Measurements from ENCODE around the gene SH3PXD2A. TPM values are rescaled to one million over a fixed set of nuclear protein-coding genes. Genes with fewer than 3 reads are reported as not detected.

SH3PXD2A gene
- total RNA-seq, 1 experiment from 2014 or later: 0.07 TPM

DNA sequence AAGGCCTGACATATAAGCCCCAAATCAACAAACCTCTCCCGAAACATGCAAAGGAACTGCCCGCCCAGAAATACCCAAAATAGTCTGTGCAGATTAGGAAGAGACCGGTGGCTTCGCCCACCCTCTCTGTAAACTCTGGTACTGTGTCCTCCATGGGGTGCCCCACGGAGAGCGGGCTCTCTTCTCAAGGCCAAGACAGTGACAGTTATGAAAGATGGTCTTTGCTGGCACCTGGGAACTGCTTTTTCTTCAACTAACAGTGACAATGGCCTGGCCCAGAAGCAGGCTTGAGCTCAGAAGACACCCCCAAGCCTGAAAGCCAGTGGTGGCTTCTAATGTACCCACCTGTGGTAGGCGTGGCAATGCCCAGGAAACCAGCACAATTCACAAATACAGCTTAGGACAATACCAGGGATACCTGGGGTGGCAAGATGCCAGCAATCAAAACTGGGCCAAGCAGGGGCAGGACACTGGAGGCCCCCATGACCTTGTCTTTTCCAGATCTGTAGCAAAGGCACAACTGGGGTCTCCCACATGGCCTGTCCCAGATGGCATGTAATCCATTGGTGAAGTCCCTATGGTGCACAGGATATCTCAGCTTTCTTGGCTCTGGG is 254.3 kb downstream of the SH3PXD2A start:
- Histone ChIP-seq H3K9ac (ENCODE audit: low read length) (no peak overlapping the region), H3K27me3 (ENCODE audit: low read length) (no peaks in the 10 kb centered on the region), H3K4me3 (ENCODE audit: low read length) (no peak overlapping the region), H3K4me2 (ENCODE audit: low read depth, low read length, poor library complexity, severe bottlenecking) (no peak overlapping the region), H3K9me2 (replicated peaks; ENCODE audit: insufficient read depth, low read length) (no peaks in the 10 kb centered on the region), H4K20me1 (ENCODE audit: insufficient read depth, low read depth, low read length) (no peaks in the 10 kb centered on the region), H3K36me3 (ENCODE audit: insufficient read depth, low read length) (no peaks in the 10 kb centered on the region), H3K9me3 (ENCODE audit: low read length) (no peaks in the 10 kb centered on the region), H3K27ac (ENCODE audit: low read length) (no peak overlapping the region), H2AFZ (ENCODE audit: low read length) (no peak overlapping the region), H3K4me1 (ENCODE audit: low read length) (no peaks in the 10 kb centered on the region), H3K79me2 (ENCODE audit: low read length) (no peaks in the 10 kb centered on the region)
- no peak for DNase-seq

DNA sequence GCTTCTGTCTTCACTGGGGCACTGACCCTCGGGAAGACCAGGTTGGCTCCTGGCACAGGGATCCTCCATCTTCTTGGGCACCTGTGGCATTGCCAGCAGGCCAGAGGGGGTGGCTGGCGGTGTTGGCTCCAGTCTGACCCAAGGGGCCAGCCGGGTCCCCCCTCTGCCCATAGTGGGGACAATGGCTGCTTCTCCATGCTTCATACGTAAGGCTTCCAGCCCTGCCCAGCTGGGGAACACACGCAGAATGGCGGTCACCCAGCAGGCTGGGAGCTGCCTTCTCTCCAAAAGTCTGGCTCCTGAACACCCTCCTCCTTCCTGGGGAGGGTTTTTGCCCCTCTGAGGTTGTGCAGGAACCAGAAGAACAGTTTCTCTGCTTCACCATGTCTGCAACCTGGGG is 255.1 kb downstream of the SH3PXD2A start:
- Histone ChIP-seq H3K27me3 (ENCODE audit: low read length) (no peaks in the 10 kb centered on the region), H2AFZ (ENCODE audit: low read length) (no peak overlapping the region), H3K9ac (ENCODE audit: low read length) (no peak overlapping the region), H3K36me3 (ENCODE audit: insufficient read depth, low read length) (no peaks in the 10 kb centered on the region), H3K9me2 (replicated peaks; ENCODE audit: insufficient read depth, low read length) (no peaks in the 10 kb centered on the region), H3K4me3 (ENCODE audit: low read length) (no peak overlapping the region), H3K79me2 (ENCODE audit: low read length) (no peaks in the 10 kb centered on the region), H3K4me2 (ENCODE audit: low read depth, low read length, poor library complexity, severe bottlenecking) (no peak overlapping the region), H3K27ac (ENCODE audit: low read length) (no peak overlapping the region), H3K9me3 (ENCODE audit: low read length) (no peaks in the 10 kb centered on the region), H3K4me1 (ENCODE audit: low read length) (no peaks in the 10 kb centered on the region), H4K20me1 (ENCODE audit: insufficient read depth, low read depth, low read length) (no peaks in the 10 kb centered on the region)
- no peak for DNase-seq

DNA sequence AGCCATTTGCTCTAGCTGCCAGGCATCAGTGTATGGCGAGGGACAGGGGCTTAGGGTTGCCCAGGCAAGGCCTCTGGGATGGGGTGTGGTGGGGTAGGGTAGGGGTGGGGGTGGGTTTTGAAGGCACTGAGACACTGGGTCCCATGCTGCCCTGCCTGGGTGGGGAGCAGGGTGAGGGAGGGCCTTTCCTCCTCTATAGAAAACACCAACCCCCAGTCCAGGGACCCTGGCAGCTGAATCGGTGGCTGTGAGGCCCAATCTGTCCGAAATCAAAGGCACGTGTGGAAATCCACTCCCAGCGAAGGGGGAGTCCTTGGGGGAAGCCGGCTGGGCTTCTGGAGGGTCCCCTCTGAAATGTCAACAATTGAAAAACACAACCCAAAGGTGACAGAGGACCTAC is 255.5 kb downstream of the SH3PXD2A start:
- Histone ChIP-seq H2AFZ (ENCODE audit: low read length) (no peak overlapping the region), H3K9me2 (replicated peaks; ENCODE audit: insufficient read depth, low read length) (no peaks in the 10 kb centered on the region), H4K20me1 (ENCODE audit: insufficient read depth, low read depth, low read length) (no peaks in the 10 kb centered on the region), H3K4me1 (ENCODE audit: low read length) (no peaks in the 10 kb centered on the region), H3K4me2 (ENCODE audit: low read depth, low read length, poor library complexity, severe bottlenecking) (no peak overlapping the region), H3K36me3 (ENCODE audit: insufficient read depth, low read length) (no peaks in the 10 kb centered on the region), H3K4me3 (ENCODE audit: low read length) (no peak overlapping the region), H3K9ac (ENCODE audit: low read length) (no peak overlapping the region), H3K27ac (ENCODE audit: low read length) (no peak overlapping the region), H3K79me2 (ENCODE audit: low read length) (no peaks in the 10 kb centered on the region), H3K9me3 (ENCODE audit: low read length) (no peaks in the 10 kb centered on the region), H3K27me3 (ENCODE audit: low read length) (no peaks in the 10 kb centered on the region)
- no peak for DNase-seq

DNA sequence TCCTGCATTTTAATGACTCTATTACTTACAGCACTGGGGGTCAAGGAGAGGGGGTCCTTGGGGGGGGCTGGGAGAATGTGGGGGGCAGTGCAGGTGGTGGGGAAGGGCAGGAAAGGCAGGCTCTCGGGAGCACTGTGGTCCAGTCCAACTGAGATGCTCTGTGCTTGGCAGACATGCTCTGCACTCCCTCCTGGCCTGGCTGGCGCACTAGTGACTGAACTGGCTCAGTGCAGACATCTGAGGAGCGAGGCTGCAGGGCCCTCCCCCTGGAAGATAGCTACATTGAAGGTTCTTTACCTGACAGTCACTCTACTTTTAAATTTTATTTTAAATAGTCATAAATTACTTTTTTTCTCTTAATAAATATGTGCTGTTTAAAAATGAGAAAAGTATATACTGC is 256.2 kb downstream of the SH3PXD2A start:
- Histone ChIP-seq H3K27me3 (ENCODE audit: low read length) (no peaks in the 10 kb centered on the region), H3K9me3 (ENCODE audit: low read length) (no peaks in the 10 kb centered on the region), H2AFZ (ENCODE audit: low read length) (no peak overlapping the region), H4K20me1 (ENCODE audit: insufficient read depth, low read depth, low read length) (no peaks in the 10 kb centered on the region), H3K27ac (ENCODE audit: low read length) (no peak overlapping the region), H3K4me2 (ENCODE audit: low read depth, low read length, poor library complexity, severe bottlenecking) (no peak overlapping the region), H3K36me3 (ENCODE audit: insufficient read depth, low read length) (no peaks in the 10 kb centered on the region), H3K79me2 (ENCODE audit: low read length) (no peaks in the 10 kb centered on the region), H3K4me1 (ENCODE audit: low read length) (no peaks in the 10 kb centered on the region), H3K4me3 (ENCODE audit: low read length) (no peak overlapping the region), H3K9me2 (replicated peaks; ENCODE audit: insufficient read depth, low read length) (no peaks in the 10 kb centered on the region), H3K9ac (ENCODE audit: low read length) (no peak overlapping the region)
- no peak for DNase-seq

DNA sequence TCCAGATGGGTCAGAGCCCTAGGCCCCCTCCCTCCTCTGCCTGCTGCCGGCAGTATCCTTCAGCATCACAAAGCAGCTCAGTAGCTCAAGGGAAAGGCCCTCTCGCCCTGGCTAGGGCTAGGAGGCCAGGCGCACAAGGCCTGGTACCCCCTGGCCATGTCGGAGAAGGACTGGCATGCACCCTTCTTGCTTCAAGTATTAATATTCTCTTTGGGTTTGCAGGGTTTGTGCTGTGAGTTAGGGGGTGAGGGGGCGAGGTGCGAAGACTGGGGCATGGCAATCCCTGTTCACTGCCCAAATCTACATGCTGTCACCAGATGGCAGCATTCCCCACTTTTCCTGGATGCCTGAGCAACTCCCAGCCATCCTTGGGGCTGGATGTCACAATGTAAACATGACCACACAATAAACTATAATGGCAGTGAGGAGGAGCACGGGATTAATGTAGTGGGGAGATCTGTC is 256.7 kb downstream of the SH3PXD2A start:
- H3K27ac ChIP-seq (ENCODE audit: low read length): no peak overlapping the region
- no peaks in the 10 kb centered on the region for H3K9me2 ChIP-seq (replicated peaks; ENCODE audit: insufficient read depth, low read length)
- H3K9me3 ChIP-seq (ENCODE audit: low read length): no peaks in the 10 kb centered on the region
- H3K4me1 ChIP-seq (ENCODE audit: low read length): no peaks in the 10 kb centered on the region
- H3K79me2 ChIP-seq (ENCODE audit: low read length): no peaks in the 10 kb centered on the region
- H4K20me1 ChIP-seq (ENCODE audit: insufficient read depth, low read depth, low read length): no peaks in the 10 kb centered on the region
- no peak overlapping the region for H3K4me3 ChIP-seq (ENCODE audit: low read length)
- H3K4me2 ChIP-seq (ENCODE audit: low read depth, low read length, poor library complexity, severe bottlenecking): no peak overlapping the region
- no peaks in the 10 kb centered on the region for H3K27me3 ChIP-seq (ENCODE audit: low read length)
- H2AFZ ChIP-seq (ENCODE audit: low read length): no peak overlapping the region
- H3K36me3 ChIP-seq (ENCODE audit: insufficient read depth, low read length): no peaks in the 10 kb centered on the region
- DNase-seq: peak; percentile 70
- H3K9ac ChIP-seq (ENCODE audit: low read length): no peak overlapping the region

DNA sequence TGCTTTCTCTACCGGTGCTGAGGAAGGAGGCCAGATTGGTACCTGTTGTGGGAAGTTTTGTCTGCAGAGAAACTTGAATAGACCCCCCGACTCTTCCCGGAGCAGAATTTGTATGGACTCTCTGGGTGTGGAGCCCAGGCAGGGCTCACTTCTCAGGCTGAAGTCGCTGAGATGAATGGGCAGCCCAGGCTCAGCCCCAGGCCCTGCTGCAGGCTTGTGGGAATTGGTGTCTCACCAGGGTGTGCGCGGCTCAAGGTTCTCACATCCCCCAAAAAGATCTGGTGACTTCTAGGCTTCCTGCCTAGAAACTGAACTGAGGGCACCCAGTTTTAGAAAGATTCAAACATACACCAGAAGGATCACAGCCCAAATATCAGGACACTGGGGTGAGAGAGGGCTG is 258.4 kb downstream of the SH3PXD2A start:
- no peak overlapping the region for H3K9ac ChIP-seq (ENCODE audit: low read length)
- 0 out of 2 replicates have a peak, but pooled peaks cover 4% of the 10 kb centered on the region for H4K20me1 ChIP-seq (ENCODE audit: insufficient read depth, low read depth, low read length)
- H3K36me3 ChIP-seq (ENCODE audit: insufficient read depth, low read length): no peaks in the 10 kb centered on the region
- no peak overlapping the region for H3K4me2 ChIP-seq (ENCODE audit: low read depth, low read length, poor library complexity, severe bottlenecking)
- H2AFZ ChIP-seq (ENCODE audit: low read length): no peak overlapping the region
- H3K4me1 ChIP-seq (ENCODE audit: low read length): no peaks in the 10 kb centered on the region
- H3K9me3 ChIP-seq (ENCODE audit: low read length): no peaks in the 10 kb centered on the region
- H3K4me3 ChIP-seq (ENCODE audit: low read length): no peak overlapping the region
- H3K79me2 ChIP-seq (ENCODE audit: low read length): no peaks in the 10 kb centered on the region
- no peak overlapping the region for H3K27ac ChIP-seq (ENCODE audit: low read length)
- no peak for DNase-seq
- no peaks in the 10 kb centered on the region for H3K9me2 ChIP-seq (replicated peaks; ENCODE audit: insufficient read depth, low read length)
- H3K27me3 ChIP-seq (ENCODE audit: low read length): no peaks in the 10 kb centered on the region

DNA sequence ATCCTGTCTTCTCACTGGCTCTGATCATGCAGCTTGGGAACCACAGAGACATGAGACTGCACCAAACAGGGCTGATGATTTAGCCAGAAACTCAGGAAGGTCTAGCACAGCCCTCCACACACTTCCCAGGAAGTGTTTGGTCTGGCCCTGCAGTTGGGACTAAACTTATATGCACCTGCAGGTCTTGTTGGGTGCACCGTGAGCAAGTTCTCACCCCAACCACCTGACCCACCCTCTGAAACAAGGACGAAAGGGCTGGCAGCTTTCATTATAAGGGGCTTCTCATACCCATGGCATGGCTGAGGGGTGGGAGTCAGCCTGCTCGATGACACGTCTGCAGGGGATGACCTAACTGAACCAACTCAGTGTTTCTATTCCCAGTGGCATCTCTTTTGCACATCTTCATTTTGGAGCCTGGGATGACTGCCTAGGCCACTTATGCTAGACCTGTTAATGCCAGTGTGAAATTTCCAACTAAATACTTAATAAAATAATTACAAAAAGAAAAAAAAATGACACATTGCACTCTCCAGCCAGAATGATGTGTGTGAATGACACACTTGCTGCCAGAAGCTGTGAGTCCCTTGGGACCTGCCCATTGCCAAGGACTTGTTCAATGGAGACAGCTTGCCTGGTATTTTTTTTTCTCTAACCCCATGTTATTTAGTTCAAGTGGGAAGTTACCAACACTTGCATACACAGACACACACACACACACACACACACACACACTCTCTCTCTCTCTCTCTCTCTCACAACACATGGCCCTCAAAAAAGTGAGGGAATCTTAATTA is 259.2 kb downstream of the SH3PXD2A start:
- Histone ChIP-seq H3K4me2 (ENCODE audit: low read depth, low read length, poor library complexity, severe bottlenecking) (no peak overlapping the region), H3K4me3 (ENCODE audit: low read length) (no peak overlapping the region), H3K9me2 (replicated peaks; ENCODE audit: insufficient read depth, low read length) (no peaks in the 10 kb centered on the region), H3K9me3 (ENCODE audit: low read length) (no peaks in the 10 kb centered on the region), H3K27ac (ENCODE audit: low read length) (no peak overlapping the region), H3K36me3 (ENCODE audit: insufficient read depth, low read length) (no peaks in the 10 kb centered on the region), H3K79me2 (ENCODE audit: low read length) (no peaks in the 10 kb centered on the region), H2AFZ (ENCODE audit: low read length) (no peak overlapping the region), H3K27me3 (ENCODE audit: low read length) (no peaks in the 10 kb centered on the region), H4K20me1 (ENCODE audit: insufficient read depth, low read depth, low read length) (0 out of 2 replicates have a peak, but pooled peaks cover 4% of the 10 kb centered on the region), H3K4me1 (ENCODE audit: low read length) (no peaks in the 10 kb centered on the region), H3K9ac (ENCODE audit: low read length) (no peak overlapping the region)
- no peak for DNase-seq

DNA sequence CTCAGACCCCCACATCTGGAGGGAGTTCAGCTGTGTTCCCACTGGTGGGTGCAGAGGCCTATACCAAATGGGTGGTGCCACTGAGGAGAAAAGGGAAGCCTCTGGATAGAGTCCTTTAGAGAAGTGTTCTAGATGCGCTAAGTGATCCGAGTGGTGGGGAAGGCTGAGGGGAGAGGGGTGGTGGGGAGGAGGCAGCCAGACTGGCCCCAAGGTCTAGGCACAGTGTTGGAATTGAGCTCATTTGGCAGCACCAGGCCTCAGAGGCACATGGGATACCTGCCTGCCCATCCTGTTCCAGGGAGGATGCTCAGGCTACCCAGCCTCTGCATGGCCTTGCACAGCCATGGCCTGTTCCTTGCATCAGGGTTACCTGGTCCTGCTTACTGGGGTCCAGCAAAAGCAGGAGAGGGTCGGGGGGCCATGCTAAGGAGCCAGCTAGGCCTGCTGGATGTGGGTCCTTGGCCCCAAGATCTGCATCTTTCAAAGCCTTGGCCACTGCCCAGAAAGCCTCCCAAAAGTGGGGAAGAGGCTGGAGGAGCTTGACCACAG is 262.3 kb downstream of the SH3PXD2A start:
- no peaks in the 10 kb centered on the region for H3K4me1 ChIP-seq (ENCODE audit: low read length)
- H3K9ac ChIP-seq (ENCODE audit: low read length): no peak overlapping the region
- H3K36me3 ChIP-seq (ENCODE audit: insufficient read depth, low read length): no peaks in the 10 kb centered on the region
- H3K4me3 ChIP-seq (ENCODE audit: low read length): no peak overlapping the region
- no peak overlapping the region for H3K27ac ChIP-seq (ENCODE audit: low read length)
- no peaks in the 10 kb centered on the region for H3K79me2 ChIP-seq (ENCODE audit: low read length)
- H4K20me1 ChIP-seq (ENCODE audit: insufficient read depth, low read depth, low read length): 0 out of 2 replicates have a peak, but pooled peaks cover 4% of the 10 kb centered on the region
- no peak for DNase-seq
- no peak overlapping the region for H3K4me2 ChIP-seq (ENCODE audit: low read depth, low read length, poor library complexity, severe bottlenecking)
- H2AFZ ChIP-seq (ENCODE audit: low read length): no peak overlapping the region
- H3K9me2 ChIP-seq (replicated peaks; ENCODE audit: insufficient read depth, low read length): no peaks in the 10 kb centered on the region
- H3K27me3 ChIP-seq (ENCODE audit: low read length): no peaks in the 10 kb centered on the region
- H3K9me3 ChIP-seq (ENCODE audit: low read length): no peaks in the 10 kb centered on the region

All from Karpas-422 (cell line).